Activated naive CD4-positive, alpha-beta T cell treated with anti-CD3 and anti-CD28 coated beads for 36 hours (primary cell): ENCODE results near the gene GGPS1. TPM values are rescaled to one million over a fixed set of nuclear protein-coding genes. Genes with fewer than 3 reads are reported as not detected.

Experiments
- CTCF ChIA-PET: fragments of 350-600 bp; sonication (Branson Sonifier 250); formaldehyde crosslinking; loops from one replicate; lab custom pipeline; 2021; ENCODE audit warnings: antibody characterized with exemption; lab: Charles Lee
- DNase-seq: peaks from one replicate; pipeline ENCODE4 v3.0.0-alpha.2; 2020
- H3K27ac Mint-ChIP-seq: one replicate; pipeline ENCODE4 v1.8.0; 2021; ENCODE audit warnings: mild to moderate bottlenecking, mixed read lengths
- H3K27me3 Mint-ChIP-seq: one replicate; pipeline ENCODE4 v1.8.0; 2021; ENCODE audit warnings: low read depth, mixed read lengths
- H3K36me3 Mint-ChIP-seq: one replicate; pipeline ENCODE4 v1.8.0; 2021; ENCODE audit warnings: low read depth, mixed read lengths
- H3K4me1 Mint-ChIP-seq: one replicate; pipeline ENCODE4 v1.8.0; 2021; ENCODE audit warnings: low read depth, mixed read lengths
- H3K4me3 Mint-ChIP-seq: one replicate; pipeline ENCODE4 v1.8.0; 2021; ENCODE audit warnings: mild to moderate bottlenecking, moderate library complexity, mixed read lengths
- H3K9me3 Mint-ChIP-seq: one replicate; pipeline ENCODE4 v1.8.0; 2021; ENCODE audit warnings: mixed read lengths
- intact Hi-C: fragments of 100-400 bp; cut with micrococcal nuclease; formaldehyde crosslinking; loops from one replicate; pipeline ENCODE4 v1.15.1; 2023
- total RNA-seq, 2 experiments: library from RNA; stranded (reverse); gene quantifications; one replicate each; pipeline ENCODE4 v1.2.3, GENCODE V29; 2021

The GGPS1 gene
- total RNA-seq, 2 experiments from 2014 or later: 35.3 to 36.9 TPM

DNA sequence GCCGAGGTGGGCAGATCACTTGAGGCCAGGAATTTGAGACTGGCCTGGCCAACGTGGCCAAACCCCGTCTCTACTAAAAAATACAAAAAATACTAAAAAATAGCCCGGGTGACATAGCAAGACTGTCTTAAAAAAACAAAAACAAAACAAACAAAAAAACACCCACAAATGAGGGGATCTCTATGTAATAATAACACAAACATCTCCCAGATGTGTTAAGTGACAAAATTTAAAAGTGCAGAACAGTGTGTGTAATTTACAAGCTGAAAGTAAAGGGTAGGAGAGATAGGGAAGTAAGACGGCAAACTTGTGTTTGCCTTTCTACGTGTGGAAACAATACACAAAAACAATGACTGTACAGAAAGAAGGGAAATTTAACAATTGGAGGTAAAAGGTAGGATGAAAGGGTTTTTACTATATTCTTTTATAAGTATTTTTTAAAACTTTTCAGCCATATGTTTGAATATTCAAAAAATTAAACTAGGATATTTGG is 36.7 kb upstream of the GGPS1 start:
- H3K4me1 Mint-ChIP-seq: peaks cover 61% of the 10 kb centered on the region
- intact Hi-C loops: no loop called here
- H3K4me3 Mint-ChIP-seq: no peak overlapping the region
- H3K27ac Mint-ChIP-seq: no peak overlapping the region
- no peak for DNase-seq
- H3K27me3 Mint-ChIP-seq: no peaks in the 10 kb centered on the region
- H3K36me3 Mint-ChIP-seq: no peaks in the 10 kb centered on the region
- CTCF ChIA-PET: interaction anchor here (1.1 kb wide), 1 partner anchor 124 kb away, joined by 3 read pairs; no protein-coding TSS in a partner anchor
- H3K9me3 Mint-ChIP-seq: no peaks in the 10 kb centered on the region

DNA sequence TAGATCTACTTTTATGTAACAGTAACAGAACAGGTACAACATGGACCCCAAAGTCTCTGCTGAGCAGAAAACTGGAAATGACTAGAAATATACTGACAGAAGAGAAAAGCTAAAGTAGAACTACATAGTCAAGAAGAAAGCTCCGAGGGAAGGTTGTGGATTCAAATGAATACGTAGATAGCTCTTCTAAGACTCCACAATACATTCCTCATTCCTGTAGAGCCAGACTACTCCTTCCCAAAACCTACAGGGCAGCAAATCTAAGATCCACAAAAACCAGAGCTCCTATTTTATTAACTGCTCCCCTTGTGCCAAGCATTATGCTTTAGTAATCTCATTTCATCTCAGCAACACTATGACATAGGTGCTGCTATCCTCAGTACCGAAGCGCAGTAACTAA is 35.6 kb upstream of the GGPS1 start:
- Mint-ChIP-seq H3K4me1 (peaks cover 60% of the 10 kb centered on the region), H3K9me3 (no peaks in the 10 kb centered on the region), H3K27me3 (no peaks in the 10 kb centered on the region), H3K36me3 (no peaks in the 10 kb centered on the region), H3K27ac (no peak overlapping the region), H3K4me3 (no peak overlapping the region)
- intact Hi-C loops: no loop called here
- DNase-seq: no peak
- CTCF ChIA-PET: interaction anchor here (0.7 to 0.9 kb wide), 2 partner anchors 9 to 32 kb away, joined by 4 to 7 read pairs; no protein-coding TSS in a partner anchor

- DNase-seq: no peak
- H3K27me3 Mint-ChIP-seq: no peaks in the 10 kb centered on the region
- H3K4me3 Mint-ChIP-seq: no peak overlapping the region
- intact Hi-C loops: no loop called here
- peaks cover 57% of the 10 kb centered on the region for H3K4me1 Mint-ChIP-seq
- H3K9me3 Mint-ChIP-seq: no peaks in the 10 kb centered on the region
- H3K27ac Mint-ChIP-seq: no peak overlapping the region
- H3K36me3 Mint-ChIP-seq: no peaks in the 10 kb centered on the region
- CTCF ChIA-PET: interaction anchor here (0.6 to 0.9 kb wide), 4 partner anchors 9 to 752 kb away, joined by 3 to 5 read pairs (median 4); no protein-coding TSS in a partner anchor
Measured at GRCh38 chr1:235293322-235293942, 34.9 kb upstream of the GGPS1 start.

DNA sequence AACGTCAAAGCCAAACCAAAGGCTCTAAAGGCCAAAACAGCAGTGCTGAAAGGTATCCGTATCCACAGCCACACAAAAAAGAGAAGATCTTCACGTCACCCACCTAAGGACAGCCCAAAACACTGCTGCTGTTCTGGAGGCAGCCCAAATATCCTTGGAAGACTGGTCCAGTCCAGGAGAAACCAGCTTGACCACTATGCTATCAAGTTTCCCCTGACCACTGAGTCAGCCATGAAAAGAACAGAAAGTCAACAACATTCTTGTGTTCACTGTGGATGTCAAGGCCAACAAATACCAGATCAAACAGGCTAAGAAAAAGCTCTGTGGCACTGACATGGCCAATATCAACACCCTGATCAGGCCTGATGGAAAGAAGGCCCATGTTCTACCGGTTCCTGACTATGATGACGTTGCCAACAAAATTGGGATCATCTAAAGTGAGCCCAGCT is 32.4 kb upstream of the GGPS1 start:
- H3K36me3 Mint-ChIP-seq: no peaks in the 10 kb centered on the region
- no peak for DNase-seq
- no peaks in the 10 kb centered on the region for H3K9me3 Mint-ChIP-seq
- H3K27ac Mint-ChIP-seq: no peak overlapping the region
- intact Hi-C loops: loop anchor here (2.0 kb wide), 1 partner anchor 17 kb away; no protein-coding TSS in a partner anchor
- H3K4me3 Mint-ChIP-seq: no peak overlapping the region
- peaks cover 59% of the 10 kb centered on the region for H3K4me1 Mint-ChIP-seq
- CTCF ChIA-PET: no interaction called here
- no peaks in the 10 kb centered on the region for H3K27me3 Mint-ChIP-seq

- Mint-ChIP-seq H3K4me1 (peaks cover 58% of the 10 kb centered on the region), H3K27ac (peak overlapping the region; percentile 65), H3K9me3 (no peaks in the 10 kb centered on the region), H3K4me3 (no peak overlapping the region), H3K36me3 (no peaks in the 10 kb centered on the region), H3K27me3 (no peaks in the 10 kb centered on the region)
- CTCF ChIA-PET: no interaction called here
- intact Hi-C loops: loop anchor here (1.0 to 2.0 kb wide), 2 partner anchors 18 to 32 kb away; partner anchors contain the start of genes ARID4B and GGPS1
- DNase-seq: no peak
Measured at GRCh38 chr1:235296729-235297128, 31.6 kb upstream of the GGPS1 start.

DNA sequence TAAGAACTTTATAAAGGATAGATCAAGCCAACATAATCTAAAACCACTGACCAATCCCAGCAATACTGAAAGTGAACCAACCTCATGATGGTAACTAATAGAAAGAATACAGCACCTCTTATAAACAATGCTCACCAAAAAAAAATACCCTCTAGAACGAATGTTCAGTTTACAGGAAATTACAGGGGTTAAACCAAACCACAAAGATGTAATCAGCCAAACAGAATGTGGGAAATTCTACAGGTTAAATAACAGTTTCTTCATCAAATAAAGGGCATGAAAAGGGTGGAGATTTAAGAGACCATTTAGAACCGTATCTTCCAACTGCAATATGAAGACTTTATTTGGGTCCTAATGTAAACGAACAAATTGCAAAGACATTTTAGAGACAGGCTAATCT is 30.8 kb upstream of the GGPS1 start:
- no peak for DNase-seq
- Mint-ChIP-seq H3K27me3 (no peaks in the 10 kb centered on the region), H3K4me1 (peaks cover 56% of the 10 kb centered on the region), H3K4me3 (peak overlapping the region; percentile 8), H3K36me3 (no peaks in the 10 kb centered on the region), H3K27ac (peak overlapping the region; percentile 81), H3K9me3 (no peaks in the 10 kb centered on the region)
- intact Hi-C loops: loop anchor here (1.0 to 2.0 kb wide), 2 partner anchors 19 to 31 kb away; partner anchors contain the start of genes ARID4B and GGPS1
- CTCF ChIA-PET: no interaction called here

GRCh38 chr1:235298758-235299157 is 29.6 kb upstream of the GGPS1 start:
- CTCF ChIA-PET: interaction anchor here (0.7 to 1.9 kb wide), 3 partner anchors 15 to 461 kb away, joined by 3 to 7 read pairs (median 3); no protein-coding TSS in a partner anchor
- Mint-ChIP-seq H3K27me3 (no peaks in the 10 kb centered on the region), H3K4me1 (peaks cover 55% of the 10 kb centered on the region), H3K36me3 (no peaks in the 10 kb centered on the region), H3K4me3 (peak overlapping the region; percentile 12), H3K27ac (peak overlapping the region; percentile 73), H3K9me3 (no peaks in the 10 kb centered on the region)
- no peak for DNase-seq
- intact Hi-C loops: loop anchor here (2.0 kb wide), 2 partner anchors 16 to 68 kb away; partner anchors contain the start of gene TBCE

- H3K27ac Mint-ChIP-seq: peak overlapping the region; percentile 73
- CTCF ChIA-PET: interaction anchor here (0.7 to 1.9 kb wide), 4 partner anchors 14 to 461 kb away, joined by 3 to 7 read pairs (median 3); no protein-coding TSS in a partner anchor
Measured at GRCh38 chr1:235299169-235299858, 29.1 kb upstream of the GGPS1 start.

GRCh38 chr1:235302143-235302542 is 26.2 kb upstream of the GGPS1 start:
- CTCF ChIA-PET: interaction anchor here (0.6 kb wide), 1 partner anchor 481 kb away, joined by 4 read pairs; no protein-coding TSS in a partner anchor
- no peaks in the 10 kb centered on the region for H3K27me3 Mint-ChIP-seq
- H3K36me3 Mint-ChIP-seq: peaks cover 1% of the 10 kb centered on the region
- intact Hi-C loops: no loop called here
- peaks cover 65% of the 10 kb centered on the region for H3K4me1 Mint-ChIP-seq
- no peak overlapping the region for H3K27ac Mint-ChIP-seq
- H3K9me3 Mint-ChIP-seq: no peaks in the 10 kb centered on the region
- H3K4me3 Mint-ChIP-seq: no peak overlapping the region
- DNase-seq: no peak

More at GRCh38 chr1:235299169-235299858, 29.1 kb upstream of the GGPS1 start:
- no peak for DNase-seq
- intact Hi-C loops: loop anchor here (2.0 kb wide), 2 partner anchors 15 to 67 kb away; partner anchors contain the start of gene TBCE
- H3K36me3 Mint-ChIP-seq: peaks cover 1% of the 10 kb centered on the region
- peak overlapping the region; percentile 12 for H3K4me3 Mint-ChIP-seq
- no peaks in the 10 kb centered on the region for H3K9me3 Mint-ChIP-seq
- H3K4me1 Mint-ChIP-seq: peaks cover 56% of the 10 kb centered on the region
- no peaks in the 10 kb centered on the region for H3K27me3 Mint-ChIP-seq

DNA sequence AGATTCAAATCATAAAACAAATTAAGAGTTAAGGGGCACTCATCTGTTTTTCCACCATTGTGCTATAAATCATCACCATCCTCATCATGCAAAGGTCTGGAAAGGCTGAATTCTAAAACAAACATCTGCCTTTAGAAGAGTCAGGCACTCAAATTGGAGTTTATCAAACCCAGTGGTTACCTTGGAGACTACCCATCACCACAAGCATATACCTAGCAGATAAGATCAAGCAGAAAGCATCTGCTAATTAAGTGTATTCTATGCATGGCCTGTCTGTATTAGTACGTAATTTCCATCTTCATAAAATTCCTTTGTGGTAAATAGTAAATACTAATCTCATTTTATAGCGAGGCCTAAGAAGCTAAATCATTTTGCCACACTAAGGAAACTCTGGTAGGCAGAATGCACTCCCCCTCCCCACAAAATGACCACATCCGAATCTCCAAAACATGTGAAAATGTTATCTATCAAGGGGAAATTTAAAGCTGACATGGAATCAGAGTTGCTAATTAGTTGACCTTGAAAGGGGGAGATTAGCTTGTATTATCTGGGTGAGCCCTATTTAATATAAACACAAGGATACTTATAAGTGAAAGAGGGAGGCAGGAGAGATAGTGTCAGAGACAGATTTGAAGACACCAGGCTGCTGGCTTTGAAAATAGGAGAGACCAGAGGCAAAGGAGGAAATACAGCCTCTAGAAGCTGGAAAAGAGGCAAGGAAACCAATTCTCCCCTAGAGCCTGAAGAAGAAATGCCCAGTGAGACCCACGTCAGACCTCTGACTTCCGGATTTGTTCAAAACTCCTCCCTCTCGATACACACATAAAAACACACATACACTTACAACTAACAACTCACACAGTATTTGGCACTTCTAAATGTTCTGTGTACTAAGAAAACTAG is 23.6 kb upstream of the GGPS1 start:
- intact Hi-C loops: no loop called here
- H3K27ac Mint-ChIP-seq: peak overlapping the region; percentile 69
- DNase-seq: peak; percentile 42
- H3K27me3 Mint-ChIP-seq: no peaks in the 10 kb centered on the region
- no peak overlapping the region for H3K4me3 Mint-ChIP-seq
- H3K36me3 Mint-ChIP-seq: peaks cover 5% of the 10 kb centered on the region
- CTCF ChIA-PET: interaction anchor here (0.6 to 1.6 kb wide), 5 partner anchors 9 to 209 kb away, joined by 3 to 4 read pairs (median 4); no protein-coding TSS in a partner anchor
- H3K4me1 Mint-ChIP-seq: peaks cover 52% of the 10 kb centered on the region
- no peaks in the 10 kb centered on the region for H3K9me3 Mint-ChIP-seq
